ENCODE results near the gene PRSS3.
"Not testable (repeated sequence)": the region's sequence is repeated elsewhere in the genome, so short reads cannot be mapped to it uniquely, and the experiment has no call there.

The PRSS3 gene

DNA sequence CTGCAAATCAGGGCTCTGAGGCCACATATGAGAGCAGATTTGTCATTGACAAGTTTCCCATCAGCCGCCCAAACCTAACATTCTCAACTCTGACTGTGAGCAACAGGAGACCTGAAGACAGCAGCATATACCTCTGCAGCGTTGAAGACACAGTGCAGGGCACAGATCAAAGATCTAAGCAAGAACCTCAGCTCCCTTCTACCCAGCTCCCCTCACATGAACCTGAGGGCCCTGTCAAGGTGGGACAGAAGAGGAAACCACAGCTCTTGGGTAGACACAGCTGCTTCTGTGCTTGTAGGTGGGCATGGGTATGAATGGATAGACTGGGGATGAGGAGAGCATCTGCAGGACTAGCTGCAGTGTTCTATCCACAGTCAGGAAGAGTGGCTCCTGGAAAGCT lies 8.7 kb upstream of the PRSS3 start:
- Histone ChIP-seq H3K27ac (ENCODE audit: low read depth, low read length) (no peak overlapping the region), H3F3A (ENCODE audit: insufficient read depth) (0 out of 2 replicates have a peak, but pooled peaks cover 6% of the 10 kb centered on the region), H3K9me2 (replicated peaks; ENCODE audit: insufficient read depth, low read length) (no peaks in the 10 kb centered on the region), H3K9me3 (ENCODE audit: insufficient read depth, low read length) (no peaks in the 10 kb centered on the region), H3K27me3 (ENCODE audit: low read length) (no peaks in the 10 kb centered on the region), H3K9ac (ENCODE audit: low read length) (no peak overlapping the region), H3K79me2 (ENCODE audit: insufficient read depth, low read length) (no peaks in the 10 kb centered on the region), H4K20me1 (ENCODE audit: low read depth, low read length) (no peaks in the 10 kb centered on the region), H2AFZ (ENCODE audit: low read depth, low read length, severe bottlenecking) (no peak overlapping the region), H3K4me3 (ENCODE audit: insufficient read depth, low read length, poor library complexity, severe bottlenecking) (no peak overlapping the region), H3K4me2 (ENCODE audit: low read depth, low read length, poor library complexity, severe bottlenecking) (no peak overlapping the region), H3K36me3 (ENCODE audit: low read length) (no peaks in the 10 kb centered on the region)
- no peak for TF ChIP-seq EZH2phosphoT487 (conservative IDR thresholded peaks at IDR 0.05; ENCODE audit: low read length)
- TF ChIP-seq, protein P1, sequence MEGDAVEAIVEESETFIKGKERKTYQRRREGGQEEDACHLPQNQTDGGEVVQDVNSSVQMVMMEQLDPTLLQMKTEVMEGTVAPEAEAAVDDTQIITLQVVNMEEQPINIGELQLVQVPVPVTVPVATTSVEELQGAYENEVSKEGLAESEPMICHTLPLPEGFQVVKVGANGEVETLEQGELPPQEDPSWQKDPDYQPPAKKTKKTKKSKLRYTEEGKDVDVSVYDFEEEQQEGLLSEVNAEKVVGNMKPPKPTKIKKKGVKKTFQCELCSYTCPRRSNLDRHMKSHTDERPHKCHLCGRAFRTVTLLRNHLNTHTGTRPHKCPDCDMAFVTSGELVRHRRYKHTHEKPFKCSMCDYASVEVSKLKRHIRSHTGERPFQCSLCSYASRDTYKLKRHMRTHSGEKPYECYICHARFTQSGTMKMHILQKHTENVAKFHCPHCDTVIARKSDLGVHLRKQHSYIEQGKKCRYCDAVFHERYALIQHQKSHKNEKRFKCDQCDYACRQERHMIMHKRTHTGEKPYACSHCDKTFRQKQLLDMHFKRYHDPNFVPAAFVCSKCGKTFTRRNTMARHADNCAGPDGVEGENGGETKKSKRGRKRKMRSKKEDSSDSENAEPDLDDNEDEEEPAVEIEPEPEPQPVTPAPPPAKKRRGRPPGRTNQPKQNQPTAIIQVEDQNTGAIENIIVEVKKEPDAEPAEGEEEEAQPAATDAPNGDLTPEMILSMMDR (IDR thresholded peaks at IDR 0.05; ENCODE audit: insufficient read depth, low read length, poor library complexity, severe bottlenecking): no peak

GRCh38 chr9:33787839-33788238 lies 7.5 kb upstream of the PRSS3 start:
- 0 out of 2 replicates have a peak, but pooled peaks cover under 1% of the 10 kb centered on the region for H3F3A ChIP-seq (ENCODE audit: insufficient read depth)
- no peaks in the 10 kb centered on the region for H3K36me3 ChIP-seq (ENCODE audit: low read length)
- no peak overlapping the region for H3K4me2 ChIP-seq (ENCODE audit: low read depth, low read length, poor library complexity, severe bottlenecking)
- H2AFZ ChIP-seq (ENCODE audit: low read depth, low read length, severe bottlenecking): no peak overlapping the region
- H4K20me1 ChIP-seq (ENCODE audit: low read depth, low read length): no peaks in the 10 kb centered on the region
- H3K9me3 ChIP-seq (ENCODE audit: insufficient read depth, low read length): no peaks in the 10 kb centered on the region
- H3K79me2 ChIP-seq (ENCODE audit: insufficient read depth, low read length): no peaks in the 10 kb centered on the region
- H3K9ac ChIP-seq (ENCODE audit: low read length): no peak overlapping the region
- TF ChIP-seq, protein P1 (IDR thresholded peaks at IDR 0.05; ENCODE audit: insufficient read depth, low read length, poor library complexity, severe bottlenecking): no peak
- TF ChIP-seq EZH2phosphoT487 (conservative IDR thresholded peaks at IDR 0.05; ENCODE audit: low read length): no peak
- no peaks in the 10 kb centered on the region for H3K9me2 ChIP-seq (replicated peaks; ENCODE audit: insufficient read depth, low read length)
- H3K27me3 ChIP-seq (ENCODE audit: low read length): no peaks in the 10 kb centered on the region
- no peak overlapping the region for H3K27ac ChIP-seq (ENCODE audit: low read depth, low read length)
- no peak overlapping the region for H3K4me3 ChIP-seq (ENCODE audit: insufficient read depth, low read length, poor library complexity, severe bottlenecking)

- H3K79me2 ChIP-seq (ENCODE audit: insufficient read depth, low read length); H2AFZ ChIP-seq (ENCODE audit: low read depth, low read length, severe bottlenecking); H3K4me3 ChIP-seq (ENCODE audit: insufficient read depth, low read length, poor library complexity, severe bottlenecking); H3F3A ChIP-seq (ENCODE audit: insufficient read depth); H3K9me2 ChIP-seq (replicated peaks; ENCODE audit: insufficient read depth, low read length); H4K20me1 ChIP-seq (ENCODE audit: low read depth, low read length); H3K4me2 ChIP-seq (ENCODE audit: low read depth, low read length, poor library complexity, severe bottlenecking); H3K27ac ChIP-seq (ENCODE audit: low read depth, low read length); H3K9me3 ChIP-seq (ENCODE audit: insufficient read depth, low read length); H3K9ac ChIP-seq (ENCODE audit: low read length); H3K36me3 ChIP-seq (ENCODE audit: low read length); H3K27me3 ChIP-seq (ENCODE audit: low read length): not testable (repeated sequence)
Measured at GRCh38 chr9:33789429-33789828, 5.9 kb upstream of the PRSS3 start.

- Histone ChIP-seq H3K27me3 (ENCODE audit: low read length) (no peaks in the 10 kb centered on the region), H3K27ac (ENCODE audit: low read depth, low read length) (no peak overlapping the region), H3K79me2 (ENCODE audit: insufficient read depth, low read length) (no peaks in the 10 kb centered on the region), H3K36me3 (ENCODE audit: low read length) (no peaks in the 10 kb centered on the region), H3K4me3 (ENCODE audit: insufficient read depth, low read length, poor library complexity, severe bottlenecking) (no peak overlapping the region), H3K4me2 (ENCODE audit: low read depth, low read length, poor library complexity, severe bottlenecking) (no peak overlapping the region), H3K9me3 (ENCODE audit: insufficient read depth, low read length) (no peaks in the 10 kb centered on the region), H4K20me1 (ENCODE audit: low read depth, low read length) (no peaks in the 10 kb centered on the region), H3K9ac (ENCODE audit: low read length) (no peak overlapping the region), H3K9me2 (replicated peaks; ENCODE audit: insufficient read depth, low read length) (no peaks in the 10 kb centered on the region), H2AFZ (ENCODE audit: low read depth, low read length, severe bottlenecking) (no peak overlapping the region), H3F3A (ENCODE audit: insufficient read depth) (no peaks in the 10 kb centered on the region)
- TF ChIP-seq EZH2phosphoT487 (conservative IDR thresholded peaks at IDR 0.05; ENCODE audit: low read length): no peak
- TF ChIP-seq, protein P1 (IDR thresholded peaks at IDR 0.05; ENCODE audit: insufficient read depth, low read length, poor library complexity, severe bottlenecking): no peak
Measured at GRCh38 chr9:33791117-33791516, 4.2 kb upstream of the PRSS3 start.

- not testable (repeated sequence) for H3K9me2 ChIP-seq (replicated peaks; ENCODE audit: insufficient read depth, low read length); H3K36me3 ChIP-seq (ENCODE audit: low read length); H3K79me2 ChIP-seq (ENCODE audit: insufficient read depth, low read length); H3K4me3 ChIP-seq (ENCODE audit: insufficient read depth, low read length, poor library complexity, severe bottlenecking); H3K9ac ChIP-seq (ENCODE audit: low read length); H3K4me2 ChIP-seq (ENCODE audit: low read depth, low read length, poor library complexity, severe bottlenecking); H3K27ac ChIP-seq (ENCODE audit: low read depth, low read length); H3F3A ChIP-seq (ENCODE audit: insufficient read depth); H2AFZ ChIP-seq (ENCODE audit: low read depth, low read length, severe bottlenecking); H3K27me3 ChIP-seq (ENCODE audit: low read length); H4K20me1 ChIP-seq (ENCODE audit: low read depth, low read length); H3K9me3 ChIP-seq (ENCODE audit: insufficient read depth, low read length)
Measured at GRCh38 chr9:33793496-33793895, 1.9 kb upstream of the PRSS3 start.

All from SU-DHL-6 (cell line).